Vein endothelial cell (primary cell): ENCODE data around the gene PHYHD1. TPM values are rescaled to one million over a fixed set of nuclear protein-coding genes. Genes with fewer than 3 reads are reported as not detected.

Source experiments
- total RNA-seq: library from RNA; depleted of rRNA; stranded (reverse); fragments of >200 nt; gene quantifications from 2 replicates; pipeline ENCODE4 v1.2.3, GENCODE V29; 2012

PHYHD1 gene
- total RNA-seq, result 0.19 and 1.3 TPM in 2 replicates

GRCh38 chr9:128920381-128921058 lies at the start of gene PHYHD1:
Gene PHYHD1, plus strand, starts transcription at chr9:128920982. Its CDS starts 1,342 bp downstream, at chr9:128922324.

GRCh38 chr9:128881884-128882676 lies 38.7 kb upstream of the PHYHD1 start, which contains the start of the genes KYAT1 and LRRC8A:
Gene KYAT1, minus strand, starts transcription at chr9:128881950. Its CDS starts 36,545 bp downstream, at chr9:128845405.
Gene LRRC8A, plus strand, starts transcription at chr9:128882133. Its CDS starts 25,032 bp downstream, at chr9:128907165.

GRCh38 chr9:128947527-128948301 lies 26.9 kb downstream of the PHYHD1 start, which contains the start of the genes DOLK and NUP188:
Gene DOLK, minus strand, starts transcription at chr9:128947603. Its CDS starts 300 bp downstream, at chr9:128947303.
Gene NUP188, plus strand, starts transcription at chr9:128947699. Its CDS starts 21 bp downstream, at chr9:128947720.

Other genes starting within 250 kb of the PHYHD1 start
- gene SET, start 231.8 kb upstream of the PHYHD1 start, total RNA-seq, result 371 and 506 TPM in 2 replicates
- gene PKN3, start 218.5 kb upstream of the PHYHD1 start, total RNA-seq, result 17.2 and 25.5 TPM in 2 replicates
- gene ZDHHC12, start 196.9 kb upstream of the PHYHD1 start, total RNA-seq, result 39.0 and 46.1 TPM in 2 replicates
- gene ZER1, start 149.1 kb upstream of the PHYHD1 start, total RNA-seq, result 14.0 and 23.2 TPM in 2 replicates
- gene TBC1D13, start 133.7 kb upstream of the PHYHD1 start, total RNA-seq, result 29.1 and 33.4 TPM in 2 replicates
- 19.8 and 23.5 TPM in 2 replicates for gene ENDOG, start 102.5 kb upstream of the PHYHD1 start, total RNA-seq
- gene SPOUT1, start 91.2 kb upstream of the PHYHD1 start, total RNA-seq, result 21.6 and 22.0 TPM in 2 replicates
- gene KYAT1, start 39.0 kb upstream of the PHYHD1 start, total RNA-seq, result 5.7 and 9.5 TPM in 2 replicates
- gene LRRC8A, start 38.8 kb upstream of the PHYHD1 start, total RNA-seq, result 149 and 154 TPM in 2 replicates
- gene DOLK, start 26.6 kb downstream of the PHYHD1 start, total RNA-seq, result 32.4 and 35.6 TPM in 2 replicates
- gene NUP188, start 26.7 kb downstream of the PHYHD1 start, total RNA-seq, result 54.9 and 64.4 TPM in 2 replicates
- 44.0 and 47.4 TPM in 2 replicates for gene SH3GLB2, start 107.3 kb downstream of the PHYHD1 start, total RNA-seq
- 22.9 and 28.1 TPM in 2 replicates for gene MIGA2, start 115.6 kb downstream of the PHYHD1 start, total RNA-seq
- gene DOLPP1, start 160.1 kb downstream of the PHYHD1 start, total RNA-seq, result 13.1 and 15.0 TPM in 2 replicates
- gene CRAT, start 189.8 kb downstream of the PHYHD1 start, total RNA-seq, result 37.4 and 58.5 TPM in 2 replicates
- 87.6 and 106 TPM in 2 replicates for gene PTPA, start 190.4 kb downstream of the PHYHD1 start, total RNA-seq